BLaER1 treated with 17β-estradiol and CSF1 and Interleukin-3, amounts not matched to agents 10 nM and 100 nM (cell line): Measurements from ENCODE around the gene HSPB3.
"Not testable (repeated sequence)": the region's sequence is repeated elsewhere in the genome, so short reads cannot be mapped to it uniquely, and the experiment has no call there.

ENCODE experiments used
- H3K27ac ChIP-seq, 11 experiments: shearing (Covaris generic); formaldehyde crosslinking; 2 replicates each; pipeline ENCODE4 v1.8.1; 2022
- H3K27me3 ChIP-seq, 11 experiments: shearing (Covaris generic); formaldehyde crosslinking; 2 replicates each; pipeline ENCODE4 v1.8.1; 2022
- H3K36me3 ChIP-seq, 11 experiments: shearing (Covaris generic); formaldehyde crosslinking; 2 replicates each; pipeline ENCODE4 v1.8.1; 2022
- H3K4me1 ChIP-seq, 10 experiments: shearing (Covaris generic); formaldehyde crosslinking; 2 replicates each; pipeline ENCODE4 v1.8.1; 2022
- H3K4me2 ChIP-seq, 11 experiments: shearing (Covaris generic); formaldehyde crosslinking; 2 replicates each; pipeline ENCODE4 v1.8.1; 2022
- H3K4me3 ChIP-seq, 10 experiments: shearing (Covaris generic); formaldehyde crosslinking; 2 replicates each; pipeline ENCODE4 v1.8.1; 2022
- H3K9ac ChIP-seq, 11 experiments: shearing (Covaris generic); formaldehyde crosslinking; 2 replicates each; pipeline ENCODE4 v1.8.1; 2022
- H3K9me3 ChIP-seq, 11 experiments: shearing (Covaris generic); formaldehyde crosslinking; replicated peaks in 1 of 11; 2 replicates each; pipeline ENCODE4 v1.8.1; 2022
- H4K20me1 ChIP-seq, 11 experiments: shearing (Covaris generic); formaldehyde crosslinking; 2 replicates each; pipeline ENCODE4 v1.8.1; 2022
- Cebpa-rat ChIP-seq, 11 experiments: shearing (Covaris generic); IDR thresholded peaks; 2 replicates each; pipeline ENCODE4 v1.8.1; 2022

The HSPB3 gene

GRCh38 chr5:54455413-54456157, at the start of gene HSPB3:
Gene HSPB3, plus strand, starts transcription at chr5:54455699. Its CDS starts 91 bp downstream, at chr5:54455790.
- TF ChIP-seq Cebpa-rat (IDR thresholded peaks at IDR 0.05), result no peak
- Histone ChIP-seq H3K9me3 (peaks cover 9 to 14% (median 12%) of the 10 kb centered on the region in 11 experiments; a peak in 21 of 22 replicates), H3K4me1 (no peaks in the 10 kb centered on the region), H3K27me3 (no peaks in the 10 kb centered on the region), H3K4me2 (no peak within 1 kb of the TSS), H3K9ac (no peak within 1 kb of the TSS), H4K20me1 (no peaks in the 10 kb centered on the region), H3K4me3 (no peak within 1 kb of the TSS), H3K27ac (no peak within 1 kb of the TSS), H3K36me3 (no peaks in the 10 kb centered on the region)

- H3K4me2 ChIP-seq, result no peak overlapping the region
- no peak overlapping the region for H3K4me3 ChIP-seq
- no peaks in the 10 kb centered on the region for H3K27me3 ChIP-seq
- H3K4me1 ChIP-seq, result no peaks in the 10 kb centered on the region
- H3K36me3 ChIP-seq, result no peaks in the 10 kb centered on the region
- no peak for TF ChIP-seq Cebpa-rat (IDR thresholded peaks at IDR 0.05)
- H3K27ac ChIP-seq, result no peak overlapping the region
- no peak overlapping the region for H3K9ac ChIP-seq
- H3K9me3 ChIP-seq, result no peaks in the 10 kb centered on the region
- no peaks in the 10 kb centered on the region for H4K20me1 ChIP-seq
Observed at GRCh38 chr5:54411176-54411575, 44.3 kb upstream of the HSPB3 start.

DNA sequence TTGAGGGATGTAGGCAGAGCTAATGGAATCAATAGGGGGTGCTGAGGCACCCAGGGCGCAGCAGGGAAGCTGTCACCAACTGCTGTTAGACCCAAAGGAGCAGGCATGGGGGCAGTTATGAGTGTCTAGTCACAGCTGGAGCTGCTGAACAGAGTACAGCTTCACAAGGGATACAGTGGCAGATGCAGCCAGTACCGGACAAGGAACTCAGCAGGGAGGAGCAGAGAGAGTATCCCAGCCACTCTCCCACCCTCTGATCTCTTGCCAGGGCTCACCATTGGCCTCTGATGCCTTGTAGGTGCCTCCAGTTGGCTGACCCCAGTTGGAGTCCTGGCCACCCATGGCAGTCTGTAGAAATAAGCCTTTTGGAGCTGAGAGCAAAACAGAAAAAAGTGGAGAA, 42.6 kb upstream of the HSPB3 start:
- H3K27me3 ChIP-seq, result no peaks in the 10 kb centered on the region
- H3K4me2 ChIP-seq, result no peak overlapping the region
- H3K27ac ChIP-seq, result no peak overlapping the region
- no peaks in the 10 kb centered on the region for H3K9me3 ChIP-seq
- no peaks in the 10 kb centered on the region for H4K20me1 ChIP-seq
- H3K36me3 ChIP-seq, result no peaks in the 10 kb centered on the region
- no peaks in the 10 kb centered on the region for H3K4me1 ChIP-seq
- no peak for TF ChIP-seq Cebpa-rat (IDR thresholded peaks at IDR 0.05)
- no peak overlapping the region for H3K9ac ChIP-seq
- H3K4me3 ChIP-seq, result no peak overlapping the region

- no peaks in the 10 kb centered on the region for H3K9me3 ChIP-seq
- H3K4me3 ChIP-seq, result no peak overlapping the region
- H3K4me2 ChIP-seq, result no peak overlapping the region
- no peak overlapping the region for H3K9ac ChIP-seq
- H3K27me3 ChIP-seq, result no peaks in the 10 kb centered on the region
- no peak for TF ChIP-seq Cebpa-rat (IDR thresholded peaks at IDR 0.05)
- H3K36me3 ChIP-seq, result no peaks in the 10 kb centered on the region
- no peaks in the 10 kb centered on the region for H4K20me1 ChIP-seq
- H3K4me1 ChIP-seq, result no peaks in the 10 kb centered on the region
- H3K27ac ChIP-seq, result no peak overlapping the region
Observed at GRCh38 chr5:54415147-54415546, 40.4 kb upstream of the HSPB3 start.

DNA sequence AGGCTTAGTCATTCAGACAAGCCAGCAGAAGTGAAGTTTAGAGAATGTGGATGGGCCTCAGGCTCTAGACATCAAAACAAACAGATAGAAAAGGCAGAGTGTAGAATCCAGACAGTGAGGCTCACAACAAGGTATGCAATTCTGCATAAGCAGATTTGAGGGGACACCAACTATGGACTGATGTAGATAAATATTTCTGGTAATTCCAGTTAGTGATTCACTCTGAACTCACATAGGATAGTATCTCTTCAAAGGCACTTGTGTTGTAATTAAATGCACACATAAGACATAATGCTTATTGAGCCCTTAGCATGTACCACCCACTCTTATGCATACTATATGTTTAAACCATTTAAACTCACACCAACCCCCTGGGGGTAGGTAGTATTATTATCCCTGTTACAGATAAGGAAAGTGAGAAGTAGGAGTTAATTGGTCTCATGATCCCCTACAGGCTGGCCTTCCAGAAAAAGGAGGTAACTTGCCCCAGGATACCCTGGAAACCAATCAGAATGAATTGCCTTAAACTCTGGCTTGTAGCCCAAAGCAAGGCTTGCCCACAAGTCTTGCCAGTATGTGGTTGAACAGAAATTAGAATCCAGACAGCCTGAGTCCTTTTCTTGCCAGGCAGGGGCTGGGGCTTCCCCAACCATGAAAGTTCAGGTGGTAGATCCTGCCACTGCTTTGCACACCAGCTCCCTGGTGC, 39.5 kb upstream of the HSPB3 start:
- no peaks in the 10 kb centered on the region for H3K9me3 ChIP-seq
- no peaks in the 10 kb centered on the region for H3K4me1 ChIP-seq
- no peak overlapping the region for H3K4me2 ChIP-seq
- no peaks in the 10 kb centered on the region for H4K20me1 ChIP-seq
- H3K9ac ChIP-seq, result no peak overlapping the region
- H3K27ac ChIP-seq, result no peak overlapping the region
- H3K27me3 ChIP-seq, result no peaks in the 10 kb centered on the region
- no peak for TF ChIP-seq Cebpa-rat (IDR thresholded peaks at IDR 0.05)
- H3K36me3 ChIP-seq, result no peaks in the 10 kb centered on the region
- no peak overlapping the region for H3K4me3 ChIP-seq

DNA sequence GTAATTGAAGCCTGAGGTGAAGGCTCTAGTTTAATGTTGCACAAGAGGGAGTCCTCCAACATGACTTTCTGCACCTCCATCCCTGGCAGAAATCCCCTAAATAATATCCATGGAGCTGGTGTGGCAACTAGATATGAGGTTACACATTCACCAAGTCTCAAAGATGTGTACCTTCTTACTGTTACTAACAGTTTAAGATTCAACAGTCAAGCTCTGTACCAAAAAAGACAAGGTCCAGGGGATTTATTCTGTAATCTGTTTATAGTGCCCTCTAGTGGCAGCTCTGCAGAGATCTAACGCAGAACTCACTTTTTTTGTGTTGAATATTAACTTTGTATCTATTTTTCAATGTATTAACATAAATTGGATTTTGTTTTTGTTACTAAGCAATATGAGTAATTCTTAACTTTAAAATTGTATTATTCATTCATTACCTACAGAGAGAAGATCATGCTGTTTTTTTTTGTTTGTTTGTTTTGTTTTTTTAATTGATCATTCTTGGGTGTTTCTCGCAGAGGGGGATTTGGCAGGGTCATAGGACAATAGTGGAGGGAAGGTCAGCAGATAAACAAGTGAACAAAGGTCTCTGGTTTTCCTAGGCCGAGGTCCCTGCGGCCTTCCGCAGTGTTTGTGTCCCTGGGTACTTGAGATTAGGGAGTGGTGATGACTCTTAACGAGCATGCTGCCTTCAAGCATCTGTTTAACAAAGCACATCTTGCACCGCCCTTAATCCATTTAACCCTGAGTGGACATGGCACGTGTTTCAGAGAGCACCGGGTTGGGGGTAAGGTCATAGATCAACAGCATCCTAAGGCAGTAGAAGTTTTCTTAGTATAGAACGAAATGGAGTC, 35.7 kb upstream of the HSPB3 start:
- not testable (repeated sequence) for H3K4me3 ChIP-seq, H4K20me1 ChIP-seq, H3K36me3 ChIP-seq, H3K27ac ChIP-seq, H3K9ac ChIP-seq, H3K9me3 ChIP-seq, H3K4me1 ChIP-seq, H3K4me2 ChIP-seq, H3K27me3 ChIP-seq

DNA sequence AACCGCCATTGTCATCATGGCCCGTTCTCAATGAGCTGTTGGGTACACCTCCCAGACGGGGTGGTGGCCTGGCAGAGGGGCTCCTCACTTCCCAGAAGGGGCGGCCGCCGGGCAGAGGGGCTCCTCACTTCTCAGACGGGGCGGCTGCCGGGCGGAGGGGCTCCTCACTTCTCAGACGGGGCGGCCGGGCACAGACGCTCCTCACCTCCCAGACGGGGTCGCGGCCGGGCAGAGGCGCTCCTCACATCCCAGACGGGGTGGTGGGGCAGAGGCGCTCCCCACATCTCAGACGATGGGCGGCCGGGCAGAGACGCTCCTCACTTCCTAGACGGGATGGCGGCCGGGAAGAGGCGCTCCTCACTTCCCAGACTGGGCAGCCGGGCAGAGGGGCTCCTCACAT, 35.0 kb upstream of the HSPB3 start:
- H3K9ac ChIP-seq, result not testable (repeated sequence)

DNA sequence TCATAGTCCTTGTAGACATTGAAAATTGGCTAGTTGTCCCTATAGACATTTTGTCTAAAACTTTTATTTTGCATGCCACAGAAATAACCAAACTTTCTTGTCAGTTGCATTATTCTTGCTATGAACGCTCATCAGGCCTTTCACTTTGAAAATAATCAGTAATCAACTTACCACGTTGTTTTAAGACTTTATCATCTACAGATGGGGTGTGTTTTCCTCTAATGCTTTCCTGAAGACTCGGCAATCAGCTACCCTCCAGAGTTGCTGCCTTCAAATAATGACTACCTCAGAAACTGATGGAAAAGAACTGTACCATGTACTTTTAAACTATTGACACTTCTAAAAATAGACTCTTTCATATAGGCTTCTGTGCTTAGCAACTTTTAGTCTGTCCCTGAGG, 33.5 kb upstream of the HSPB3 start:
- no peaks in the 10 kb centered on the region for H3K27me3 ChIP-seq
- H4K20me1 ChIP-seq, result no peaks in the 10 kb centered on the region
- H3K4me2 ChIP-seq, result no peak overlapping the region
- no peaks in the 10 kb centered on the region for H3K4me1 ChIP-seq
- no peaks in the 10 kb centered on the region for H3K9me3 ChIP-seq
- H3K27ac ChIP-seq, result no peak overlapping the region
- no peak overlapping the region for H3K4me3 ChIP-seq
- H3K9ac ChIP-seq, result no peak overlapping the region
- no peak for TF ChIP-seq Cebpa-rat (IDR thresholded peaks at IDR 0.05)
- H3K36me3 ChIP-seq, result no peaks in the 10 kb centered on the region

More for the DNA sequence above, 35.0 kb upstream of the HSPB3 start:
- H3K27me3 ChIP-seq, H3K9me3 ChIP-seq, H3K4me2 ChIP-seq, H3K27ac ChIP-seq, H4K20me1 ChIP-seq, H3K4me1 ChIP-seq, H3K4me3 ChIP-seq, H3K36me3 ChIP-seq: not testable (repeated sequence)

DNA sequence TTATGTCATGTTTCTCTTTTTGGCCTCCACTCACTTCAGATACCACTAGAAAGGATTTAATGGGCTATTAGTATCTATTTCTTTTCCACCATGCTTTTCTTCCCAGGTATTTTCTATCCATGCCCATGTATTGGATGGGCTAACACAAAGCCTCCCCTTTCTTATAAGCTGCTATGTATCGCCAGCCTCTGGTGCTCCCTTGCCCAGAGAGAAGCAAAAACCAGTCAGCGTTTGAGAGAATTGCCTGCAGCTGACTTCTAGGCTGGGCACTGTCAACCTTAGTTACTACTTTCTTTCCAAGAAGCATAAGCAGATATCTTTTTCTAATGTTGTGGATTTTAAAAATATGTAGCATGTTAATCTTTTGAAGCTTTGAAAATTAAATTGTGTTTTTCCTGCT, 30.2 kb upstream of the HSPB3 start:
- no peak for TF ChIP-seq Cebpa-rat (IDR thresholded peaks at IDR 0.05)
- Histone ChIP-seq H3K4me2 (no peak overlapping the region), H3K27ac (no peak overlapping the region)

More for the DNA sequence above, 30.2 kb upstream of the HSPB3 start:
- Histone ChIP-seq H3K4me3 (no peak overlapping the region), H3K4me1 (no peaks in the 10 kb centered on the region), H3K36me3 (no peaks in the 10 kb centered on the region), H3K27me3 (no peaks in the 10 kb centered on the region), H3K9me3 (no peaks in the 10 kb centered on the region), H3K9ac (no peak overlapping the region), H4K20me1 (no peaks in the 10 kb centered on the region)
